Calu3 (cell line): ENCODE measurements around the gene RTN3. TPM values are rescaled to one million over a fixed set of nuclear protein-coding genes. Genes with fewer than 3 reads are reported as not detected.
A peak's percentile ranks its signal among the peaks of the same experiment; 100 is the strongest.

Experiments
- BruUV-seq: library from RNA; stranded (reverse); fragments of 400-500 nt; replicated peaks from 2 replicates; lab custom pipeline; 2021; lab: Mats Ljungman, UMichigan
- CTCF ChIA-PET: fragments of 300-600 bp; sonication (Branson Sonifier 250); formaldehyde crosslinking; loops from one replicate; lab custom pipeline; 2022; ENCODE audit warnings: antibody characterized with exemption; lab: Charles Lee
- DNase-seq: peaks from one replicate; pipeline ENCODE4 v3.0.0; 2022
- H3K27ac Mint-ChIP-seq: one replicate; pipeline ENCODE4 v1.8.0; 2022; ENCODE audit warnings: mixed read lengths; ENCODE audit not compliant: unreplicated experiment
- H3K27me3 Mint-ChIP-seq: one replicate; pipeline ENCODE4 v1.8.0; 2022; ENCODE audit warnings: mixed read lengths; ENCODE audit not compliant: unreplicated experiment
- H3K36me3 Mint-ChIP-seq: one replicate; pipeline ENCODE4 v1.8.0; 2022; ENCODE audit warnings: mild to moderate bottlenecking, moderate library complexity, mixed read lengths; ENCODE audit not compliant: insufficient read depth, unreplicated experiment
- H3K4me1 Mint-ChIP-seq: one replicate; pipeline ENCODE4 v1.8.0; 2022; ENCODE audit warnings: mild to moderate bottlenecking, low read depth, mixed read lengths; ENCODE audit not compliant: unreplicated experiment
- H3K4me3 Mint-ChIP-seq: one replicate; pipeline ENCODE4 v1.8.0; 2022; ENCODE audit warnings: mild to moderate bottlenecking, low read depth, moderate library complexity, mixed read lengths; ENCODE audit not compliant: unreplicated experiment
- H3K9me3 Mint-ChIP-seq: one replicate; pipeline ENCODE4 v1.8.0; 2022; ENCODE audit warnings: low read depth, mixed read lengths; ENCODE audit not compliant: unreplicated experiment
- CTCF ChIP-seq: fragments of 200-600 bp; IDR thresholded peaks from one replicate; pipeline ENCODE4 v1.8.0; 2022; ENCODE audit warnings: antibody characterized with exemption; ENCODE audit not compliant: unreplicated experiment
- intact Hi-C: fragments of 100-400 bp; cut with micrococcal nuclease; formaldehyde crosslinking; loops from one replicate; pipeline ENCODE4 v1.10.0; 2022; ENCODE audit not compliant: unreplicated experiment
- total RNA-seq: library from RNA; stranded (reverse); gene quantifications from 2 replicates; pipeline ENCODE4 v1.2.3, GENCODE V29; 2022

Gene RTN3
- total RNA-seq, 1 experiment from 2014 or later = 146 TPM

- CTCF ChIA-PET = no interaction called here
- H3K4me3 Mint-ChIP-seq = no peak overlapping the region
- DNase-seq = no peak
Measured at GRCh38 chr11:63747011-63747410, 65.7 kb downstream of the RTN3 start.

GRCh38 chr11:63749624-63750023 lies 68.3 kb downstream of the RTN3 start:
- Mint-ChIP-seq H3K27me3 (no peaks in the 10 kb centered on the region), H3K4me3 (no peak overlapping the region), H3K9me3 (no peaks in the 10 kb centered on the region), H3K4me1 (peaks cover 11% of the 10 kb centered on the region), H3K36me3 (peaks cover 22% of the 10 kb centered on the region), H3K27ac (no peak overlapping the region)
- intact Hi-C loops = no loop called here
- TF ChIP-seq CTCF = no peak
- CTCF ChIA-PET = interaction anchor here (0.5 kb wide), 1 partner anchor 22 kb away, joined by 5 read pairs; no protein-coding TSS in a partner anchor
- BruUV-seq = no TSS peak
- no peak for DNase-seq

More at GRCh38 chr11:63747011-63747410, 65.7 kb downstream of the RTN3 start:
- peaks cover 11% of the 10 kb centered on the region for H3K4me1 Mint-ChIP-seq
- no peaks in the 10 kb centered on the region for H3K27me3 Mint-ChIP-seq
- no TSS peak for BruUV-seq
- H3K9me3 Mint-ChIP-seq = no peaks in the 10 kb centered on the region
- H3K27ac Mint-ChIP-seq = no peak overlapping the region
- TF ChIP-seq CTCF = no peak
- intact Hi-C loops = no loop called here
- peaks cover 16% of the 10 kb centered on the region for H3K36me3 Mint-ChIP-seq

- DNase-seq = no peak
- no TSS peak for BruUV-seq
- CTCF ChIA-PET = no interaction called here
- Mint-ChIP-seq H3K4me3 (no peak overlapping the region), H3K27ac (no peak overlapping the region), H3K36me3 (peaks cover 40% of the 10 kb centered on the region), H3K27me3 (no peaks in the 10 kb centered on the region), H3K4me1 (no peaks in the 10 kb centered on the region), H3K9me3 (no peaks in the 10 kb centered on the region)
- intact Hi-C loops = no loop called here
- TF ChIP-seq CTCF = no peak
Measured at GRCh38 chr11:63756919-63757761, 75.8 kb downstream of the RTN3 start.

- CTCF ChIA-PET = no interaction called here
- H3K4me3 Mint-ChIP-seq = no peak overlapping the region
- TSS peak; percentile 27 for BruUV-seq
- DNase-seq = no peak
- TF ChIP-seq CTCF = no peak
- H3K27ac Mint-ChIP-seq = no peak overlapping the region
- no peaks in the 10 kb centered on the region for H3K27me3 Mint-ChIP-seq
- peaks cover 36% of the 10 kb centered on the region for H3K36me3 Mint-ChIP-seq
- intact Hi-C loops = no loop called here
- peaks cover 5% of the 10 kb centered on the region for H3K4me1 Mint-ChIP-seq
- H3K9me3 Mint-ChIP-seq = no peaks in the 10 kb centered on the region
Measured at GRCh38 chr11:63760487-63761079, 79.3 kb downstream of the RTN3 start.
